ENCODE results near the gene CRYM. TPM values are rescaled to one million over a fixed set of nuclear protein-coding genes. Genes with fewer than 3 reads are reported as not detected.
A peak's percentile ranks its signal among the peaks of the same experiment; 100 is the strongest.
"Not testable (repeated sequence)": the region's sequence is repeated elsewhere in the genome, so short reads cannot be mapped to it uniquely, and the experiment has no call there.

CRYM gene
- total RNA-seq: not detected in 2 replicates

DNA sequence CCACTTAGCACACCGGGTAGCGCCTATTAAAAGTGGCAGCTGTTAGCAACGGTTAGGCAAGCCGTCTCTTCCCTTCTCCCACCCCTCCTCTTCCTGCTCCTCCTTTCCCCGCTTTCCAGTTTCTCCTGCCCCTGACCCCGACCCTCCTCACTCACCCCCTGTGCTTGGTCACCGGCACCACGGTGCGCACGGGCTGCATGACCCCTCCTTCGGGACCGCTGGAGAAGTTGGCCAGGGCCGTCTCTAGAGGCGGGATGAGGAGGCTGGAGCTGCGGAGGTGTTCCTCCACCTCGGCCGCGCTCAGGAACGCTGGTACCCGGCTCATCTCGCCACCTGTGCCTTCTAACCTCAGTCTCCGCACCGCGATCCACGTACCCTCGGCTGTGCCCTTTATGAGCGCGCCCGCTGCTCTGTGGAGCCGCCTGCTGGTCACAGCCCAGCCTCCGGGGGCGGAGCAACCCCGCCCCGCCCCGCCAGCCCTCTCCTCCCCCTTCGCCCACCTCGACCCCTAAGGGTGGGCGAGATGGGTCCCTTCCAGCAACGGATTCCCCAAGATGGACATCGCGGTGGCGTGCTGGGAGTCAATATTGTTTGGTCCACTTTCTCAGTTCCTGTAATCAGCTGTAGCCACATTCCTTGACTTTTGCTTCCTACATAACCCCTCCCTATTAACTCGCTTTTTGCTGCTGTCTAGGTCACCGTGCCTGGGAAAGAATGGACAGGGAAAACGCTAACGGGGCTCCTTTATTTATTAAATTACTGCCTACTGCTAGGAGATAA is at the start of gene CRYM:
Gene CRYM (minus strand): TSS at position 364 of the 780 bp plus-strand sequence. CDS start 39 bp downstream, at position 325.
- DNase-seq (ENCODE audit: low spot score): peak; percentile 26
- H3K9me3 Mint-ChIP-seq: no peaks in the 10 kb centered on the region
- intact Hi-C loops (cut with micrococcal nuclease): loop anchor here (1.0 to 2.0 kb wide), 2 partner anchors 23 to 90 kb away; no protein-coding TSS in a partner anchor
- peaks cover 56% of the 10 kb centered on the region for H3K27me3 Mint-ChIP-seq (ENCODE audit: insufficient read depth)
- H3K4me1 Mint-ChIP-seq (ENCODE audit: low read depth): no peaks in the 10 kb centered on the region
- no peak within 1 kb of the TSS for H3K4me3 Mint-ChIP-seq
- no peak within 1 kb of the TSS for H3K27ac Mint-ChIP-seq
- H3K36me3 Mint-ChIP-seq (ENCODE audit: low read depth): no peaks in the 10 kb centered on the region

DNA sequence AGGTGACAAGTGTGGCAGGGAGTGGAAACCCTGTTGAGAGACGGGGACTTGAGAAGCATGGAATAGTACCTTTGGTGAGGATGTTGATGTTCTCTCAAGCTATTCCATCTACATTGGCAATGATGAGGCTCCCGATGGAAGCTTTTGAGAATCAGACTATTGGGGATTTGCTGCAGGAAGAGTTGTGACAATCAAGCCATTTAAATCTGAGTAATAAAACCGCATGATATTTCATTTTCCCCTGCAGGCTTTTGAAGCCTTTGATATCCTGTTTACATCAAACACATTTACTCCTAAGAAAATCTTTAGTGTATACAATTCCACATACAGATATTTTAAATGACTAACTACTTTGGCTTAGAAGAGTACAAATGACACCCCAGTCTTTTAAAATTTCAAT is 49.0 kb upstream of the CRYM start:
- intact Hi-C loops (cut with micrococcal nuclease): no loop called here
- H3K36me3 Mint-ChIP-seq (ENCODE audit: low read depth): no peaks in the 10 kb centered on the region
- no peak for DNase-seq (ENCODE audit: low spot score)
- H3K27me3 Mint-ChIP-seq (ENCODE audit: insufficient read depth): peaks cover 9% of the 10 kb centered on the region
- H3K9me3 Mint-ChIP-seq: peaks cover 6% of the 10 kb centered on the region
- no peak overlapping the region for H3K4me3 Mint-ChIP-seq
- H3K4me1 Mint-ChIP-seq (ENCODE audit: low read depth): no peaks in the 10 kb centered on the region
- no peak overlapping the region for H3K27ac Mint-ChIP-seq

DNA sequence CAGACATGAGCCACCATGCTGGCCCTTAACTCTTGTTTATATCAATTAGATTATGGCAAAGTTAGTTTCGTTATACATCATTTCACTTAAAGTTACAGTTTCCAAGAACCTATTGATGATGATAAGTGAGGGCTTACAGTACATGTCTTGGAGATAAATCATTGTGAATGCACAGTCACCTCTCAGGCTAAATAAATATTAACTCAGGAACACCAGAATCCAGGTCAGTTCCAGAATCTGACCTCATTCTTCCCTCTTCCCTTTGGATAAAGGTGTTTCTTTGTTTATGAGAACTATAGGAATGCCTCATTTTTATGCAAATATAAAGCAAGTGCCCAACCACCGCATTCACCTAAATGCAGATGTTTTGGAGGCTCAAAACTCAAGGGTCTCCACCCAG is 48.4 kb upstream of the CRYM start:
- intact Hi-C loops (cut with micrococcal nuclease): no loop called here
- Mint-ChIP-seq H3K4me1 (ENCODE audit: low read depth) (no peaks in the 10 kb centered on the region), H3K9me3 (peaks cover 6% of the 10 kb centered on the region), H3K36me3 (ENCODE audit: low read depth) (no peaks in the 10 kb centered on the region), H3K27ac (no peak overlapping the region), H3K4me3 (no peak overlapping the region), H3K27me3 (ENCODE audit: insufficient read depth) (peaks cover 8% of the 10 kb centered on the region)
- no peak for DNase-seq (ENCODE audit: low spot score)

DNA sequence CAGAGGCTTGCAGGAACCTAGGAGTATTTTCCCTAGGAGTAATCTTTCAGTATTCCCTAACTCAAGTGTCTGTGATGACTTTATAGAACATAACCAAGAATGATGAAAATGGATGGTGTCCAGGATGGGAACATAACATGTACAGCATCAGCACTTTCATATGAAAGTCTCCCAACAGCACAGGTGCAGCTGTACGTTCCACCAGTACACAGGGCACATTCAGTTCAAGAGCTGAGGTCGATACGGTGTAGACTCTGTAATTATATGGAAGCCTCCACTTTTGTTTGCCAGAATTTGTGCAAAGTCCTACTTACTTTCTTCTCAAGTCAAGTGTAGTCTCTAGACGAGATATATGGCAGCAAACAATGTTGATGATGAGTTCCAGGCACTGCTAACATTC is 46.2 kb upstream of the CRYM start:
- H3K9me3 Mint-ChIP-seq: peaks cover 6% of the 10 kb centered on the region
- no peaks in the 10 kb centered on the region for H3K36me3 Mint-ChIP-seq (ENCODE audit: low read depth)
- no peak overlapping the region for H3K27ac Mint-ChIP-seq
- no peak overlapping the region for H3K4me3 Mint-ChIP-seq
- H3K4me1 Mint-ChIP-seq (ENCODE audit: low read depth): no peaks in the 10 kb centered on the region
- intact Hi-C loops (cut with micrococcal nuclease): no loop called here
- H3K27me3 Mint-ChIP-seq (ENCODE audit: insufficient read depth): peaks cover 9% of the 10 kb centered on the region
- DNase-seq (ENCODE audit: low spot score): no peak

DNA sequence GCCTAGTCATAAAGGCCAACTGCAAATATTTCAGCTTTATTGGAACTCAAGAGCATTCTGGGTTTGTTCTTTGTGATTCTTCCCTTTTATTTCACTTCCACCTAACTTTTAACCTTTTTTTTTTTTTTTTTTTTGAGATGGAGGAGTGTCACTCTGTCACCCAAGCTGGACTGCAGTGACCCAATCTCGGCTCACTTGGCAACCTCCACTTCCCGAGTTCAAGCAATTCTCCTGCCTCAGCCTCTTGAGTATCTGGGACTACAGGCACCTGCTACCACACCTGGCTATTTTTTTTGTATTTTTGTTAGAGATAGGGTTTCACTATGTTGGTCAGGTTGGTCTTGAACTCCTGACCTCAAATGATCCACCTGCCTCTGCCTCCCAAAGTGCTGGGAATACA is 44.2 kb upstream of the CRYM start:
- H3K27ac Mint-ChIP-seq; H3K9me3 Mint-ChIP-seq; H3K36me3 Mint-ChIP-seq (ENCODE audit: low read depth); DNase-seq (ENCODE audit: low spot score); H3K4me3 Mint-ChIP-seq; intact Hi-C loops (cut with micrococcal nuclease); H3K4me1 Mint-ChIP-seq (ENCODE audit: low read depth): not testable (repeated sequence)
- peaks cover 12% of the 10 kb centered on the region for H3K27me3 Mint-ChIP-seq (ENCODE audit: insufficient read depth)

DNA sequence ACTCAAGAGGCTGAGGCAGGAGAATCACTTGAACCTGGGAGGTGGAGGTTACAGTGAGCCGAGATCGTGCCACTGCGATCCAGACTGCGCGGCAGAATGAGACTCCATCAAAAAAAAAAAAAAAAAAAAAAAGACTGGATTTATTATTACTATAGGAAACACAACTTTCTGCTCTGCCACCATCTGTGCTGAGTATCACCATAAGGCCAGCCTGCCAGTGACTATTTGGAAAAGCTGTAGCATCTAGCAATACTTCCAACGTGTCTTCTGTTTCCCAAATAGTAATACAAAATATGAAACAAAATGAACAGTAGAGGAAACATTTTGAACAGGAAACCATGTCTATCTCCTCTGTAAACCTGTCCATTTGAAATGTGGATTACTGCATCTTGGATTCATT is 43.6 kb upstream of the CRYM start:
- Mint-ChIP-seq H3K27me3 (ENCODE audit: insufficient read depth) (peaks cover 12% of the 10 kb centered on the region), H3K4me3 (no peak overlapping the region), H3K36me3 (ENCODE audit: low read depth) (no peaks in the 10 kb centered on the region), H3K4me1 (ENCODE audit: low read depth) (no peaks in the 10 kb centered on the region), H3K27ac (no peak overlapping the region), H3K9me3 (no peaks in the 10 kb centered on the region)
- intact Hi-C loops (cut with micrococcal nuclease): no loop called here
- no peak for DNase-seq (ENCODE audit: low spot score)

DNA sequence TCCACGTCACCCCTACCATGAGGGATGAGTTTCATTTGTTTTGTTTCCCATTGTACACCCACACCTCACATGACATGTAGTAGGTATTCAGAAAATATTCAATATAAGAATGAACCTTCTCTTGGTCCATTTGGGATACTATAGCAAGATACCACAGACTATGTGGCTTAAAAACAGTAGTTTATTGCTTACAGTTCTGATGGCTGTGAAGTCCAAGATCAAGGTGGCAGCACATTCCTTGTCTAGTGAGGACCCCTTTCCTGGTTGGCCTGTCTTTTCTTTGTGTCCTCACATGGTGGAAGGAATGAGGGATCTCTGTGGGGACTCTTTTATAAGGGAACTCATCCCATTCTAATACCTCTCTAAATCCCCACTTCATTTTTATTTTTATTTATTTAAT is 36.2 kb upstream of the CRYM start:
- Mint-ChIP-seq H3K36me3 (ENCODE audit: low read depth) (no peaks in the 10 kb centered on the region), H3K27ac (no peak overlapping the region), H3K27me3 (ENCODE audit: insufficient read depth) (peaks cover 9% of the 10 kb centered on the region), H3K9me3 (no peaks in the 10 kb centered on the region), H3K4me1 (ENCODE audit: low read depth) (no peaks in the 10 kb centered on the region), H3K4me3 (no peak overlapping the region)
- DNase-seq (ENCODE audit: low spot score): no peak
- intact Hi-C loops (cut with micrococcal nuclease): no loop called here

DNA sequence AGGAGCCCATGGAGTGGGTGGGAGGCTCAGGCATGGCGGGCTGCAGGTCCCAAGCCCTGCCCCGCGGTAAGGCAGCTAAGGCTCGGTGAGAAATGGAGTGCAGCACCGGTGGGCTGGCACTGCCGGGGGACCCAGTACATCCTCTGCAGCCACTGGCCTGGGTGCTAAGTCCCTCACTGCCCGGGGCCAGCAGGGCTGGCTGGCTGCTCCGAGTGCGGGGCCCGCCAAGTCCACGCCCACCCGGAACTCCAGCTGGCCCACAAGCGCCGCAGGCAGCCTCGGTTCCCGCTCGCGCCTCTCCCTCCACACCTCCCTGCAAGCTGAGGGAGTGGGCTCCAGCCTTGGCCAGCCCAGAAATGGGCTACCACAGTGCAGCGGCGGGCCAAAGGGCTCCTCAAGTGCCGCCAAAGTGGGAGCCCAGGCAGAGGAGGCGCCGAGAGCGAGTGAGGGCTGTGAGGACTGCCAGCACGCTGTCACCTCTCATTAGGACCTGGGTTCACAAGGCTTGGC is 34.8 kb upstream of the CRYM start:
- intact Hi-C loops (cut with micrococcal nuclease); H3K27me3 Mint-ChIP-seq (ENCODE audit: insufficient read depth); H3K27ac Mint-ChIP-seq; DNase-seq (ENCODE audit: low spot score); H3K4me1 Mint-ChIP-seq (ENCODE audit: low read depth); H3K36me3 Mint-ChIP-seq (ENCODE audit: low read depth); H3K9me3 Mint-ChIP-seq; H3K4me3 Mint-ChIP-seq: not testable (repeated sequence)

DNA sequence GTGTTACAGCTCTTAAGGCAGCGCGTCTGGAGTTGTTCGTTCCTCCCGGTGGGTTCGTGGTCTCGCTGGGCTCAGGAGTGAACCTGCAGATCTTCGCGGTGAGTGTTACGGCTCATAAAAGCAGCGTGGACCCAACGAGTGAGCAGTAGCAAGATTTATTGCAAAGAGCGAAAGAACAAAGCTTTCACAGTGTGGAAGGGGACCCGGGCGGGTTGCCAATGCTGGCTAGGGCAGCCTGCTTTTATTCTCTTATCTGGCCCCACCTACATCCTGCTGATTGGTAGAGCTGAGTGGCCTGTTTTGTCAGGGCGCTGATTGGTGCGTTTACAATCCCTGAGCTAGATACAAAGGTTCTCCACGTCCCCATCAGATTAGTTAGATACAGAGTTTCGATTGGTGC is 34.0 kb upstream of the CRYM start:
- H3K27ac Mint-ChIP-seq, H3K4me3 Mint-ChIP-seq: not testable (repeated sequence)

DNA sequence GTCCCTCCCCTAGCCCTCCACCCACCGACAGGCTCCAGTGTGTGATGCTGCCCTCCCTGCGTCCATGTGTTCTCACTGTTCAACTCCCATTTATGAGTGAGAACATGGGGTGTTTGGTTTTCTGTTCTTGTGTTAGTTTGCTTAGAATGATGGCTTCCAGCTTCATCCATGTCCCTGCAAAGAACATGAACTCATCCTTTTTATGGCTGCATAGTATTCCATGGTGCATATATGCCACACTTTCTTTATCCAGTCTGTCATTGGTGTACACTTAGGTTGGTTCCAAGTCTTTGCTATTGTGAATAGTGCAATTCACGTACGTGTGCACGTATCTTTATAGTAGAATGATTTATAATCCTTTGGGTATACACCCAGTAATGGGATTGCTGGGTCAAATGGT is 28.6 kb upstream of the CRYM start:
- Mint-ChIP-seq H3K4me1 (ENCODE audit: low read depth) (peaks cover 14% of the 10 kb centered on the region), H3K27me3 (ENCODE audit: insufficient read depth) (peaks cover 16% of the 10 kb centered on the region)
- H3K27ac Mint-ChIP-seq; H3K36me3 Mint-ChIP-seq (ENCODE audit: low read depth); intact Hi-C loops (cut with micrococcal nuclease); DNase-seq (ENCODE audit: low spot score); H3K4me3 Mint-ChIP-seq; H3K9me3 Mint-ChIP-seq: not testable (repeated sequence)

More for the DNA sequence above, 34.0 kb upstream of the CRYM start:
- DNase-seq (ENCODE audit: low spot score); H3K36me3 Mint-ChIP-seq (ENCODE audit: low read depth); intact Hi-C loops (cut with micrococcal nuclease); H3K9me3 Mint-ChIP-seq; H3K4me1 Mint-ChIP-seq (ENCODE audit: low read depth); H3K27me3 Mint-ChIP-seq (ENCODE audit: insufficient read depth): not testable (repeated sequence)

DNA sequence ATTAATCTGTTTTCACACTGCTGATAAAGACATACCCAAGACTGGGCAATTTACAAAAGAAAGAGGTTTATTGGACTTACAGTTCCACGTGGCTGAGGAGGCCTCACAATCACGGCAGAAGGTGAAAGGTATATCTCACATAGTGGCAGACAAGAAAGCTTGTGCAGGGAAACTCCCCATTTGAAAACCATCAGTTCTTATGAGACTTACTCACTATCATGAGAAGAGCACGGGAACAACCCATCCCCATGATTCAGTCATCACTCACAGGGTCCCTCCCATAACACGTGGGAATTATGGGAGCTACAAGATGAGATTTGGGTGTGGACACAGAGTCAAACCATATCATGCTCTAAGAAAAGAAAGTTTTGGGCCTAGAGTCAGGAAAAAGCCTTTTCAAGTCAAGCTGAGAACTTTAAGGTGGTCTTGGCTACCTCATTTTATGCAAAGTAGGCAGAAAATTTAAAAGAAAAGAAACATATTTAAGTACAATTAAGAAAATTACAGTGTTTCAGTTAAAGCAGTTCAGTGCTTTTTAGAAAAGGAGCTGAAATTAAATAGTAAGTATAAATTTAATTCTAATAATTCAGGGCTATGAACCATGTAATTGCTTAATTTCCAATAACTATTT is 24.9 kb upstream of the CRYM start:
- no peaks in the 10 kb centered on the region for H3K9me3 Mint-ChIP-seq
- H3K27ac Mint-ChIP-seq: no peak overlapping the region
- peak overlapping the region; percentile 88 for H3K4me3 Mint-ChIP-seq
- intact Hi-C loops (cut with micrococcal nuclease): no loop called here
- no peaks in the 10 kb centered on the region for H3K36me3 Mint-ChIP-seq (ENCODE audit: low read depth)
- H3K27me3 Mint-ChIP-seq (ENCODE audit: insufficient read depth): peaks cover 27% of the 10 kb centered on the region
- peaks cover 26% of the 10 kb centered on the region for H3K4me1 Mint-ChIP-seq (ENCODE audit: low read depth)
- no peak for DNase-seq (ENCODE audit: low spot score)

DNA sequence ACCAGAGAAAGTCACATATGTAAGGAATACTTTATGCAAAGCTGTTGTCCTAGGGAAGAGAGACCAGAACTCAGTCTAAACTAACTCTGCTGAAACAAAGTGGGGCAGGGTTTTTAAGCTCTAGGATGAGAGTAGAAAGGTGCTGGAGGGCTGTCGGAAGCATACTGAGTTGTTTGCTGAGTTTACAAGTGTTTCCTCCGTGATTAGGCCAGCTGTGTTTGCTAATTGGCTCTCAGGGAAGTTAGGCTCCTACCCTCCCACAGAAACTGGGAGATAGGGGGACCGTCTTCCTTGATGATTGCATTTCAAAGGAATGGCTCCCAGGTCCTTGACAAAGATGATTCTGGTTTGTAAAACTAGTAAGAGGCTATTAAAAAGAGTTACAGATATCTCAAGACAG is 24.4 kb upstream of the CRYM start:
- Mint-ChIP-seq H3K9me3 (no peaks in the 10 kb centered on the region), H3K4me3 (peak overlapping the region; percentile 88), H3K4me1 (ENCODE audit: low read depth) (peaks cover 26% of the 10 kb centered on the region), H3K27ac (no peak overlapping the region), H3K36me3 (ENCODE audit: low read depth) (no peaks in the 10 kb centered on the region), H3K27me3 (ENCODE audit: insufficient read depth) (peaks cover 30% of the 10 kb centered on the region)
- DNase-seq (ENCODE audit: low spot score): no peak
- intact Hi-C loops (cut with micrococcal nuclease): no loop called here

DNA sequence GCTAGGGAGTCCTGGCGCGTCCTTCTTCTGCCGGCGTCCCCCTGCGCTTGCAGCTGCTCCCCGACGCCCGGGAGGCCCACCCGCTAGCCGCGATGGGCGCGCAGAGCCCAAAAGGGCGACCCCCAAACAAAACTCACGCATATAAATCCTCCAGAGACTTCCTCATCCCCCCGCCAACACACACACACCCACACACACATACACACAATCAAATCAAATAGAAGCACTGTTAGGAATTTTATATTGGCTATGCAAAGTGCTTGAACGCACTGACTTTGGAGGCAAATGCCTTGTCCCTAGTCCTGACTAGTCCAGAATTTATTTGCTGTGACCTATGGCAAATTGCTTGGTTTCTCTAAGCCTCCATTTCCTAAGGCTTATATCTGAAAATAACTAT is 23.8 kb upstream of the CRYM start:
- Mint-ChIP-seq H3K9me3 (no peaks in the 10 kb centered on the region), H3K27me3 (ENCODE audit: insufficient read depth) (peaks cover 32% of the 10 kb centered on the region), H3K27ac (peak overlapping the region; percentile 53), H3K36me3 (ENCODE audit: low read depth) (no peaks in the 10 kb centered on the region), H3K4me3 (peak overlapping the region; percentile 88), H3K4me1 (ENCODE audit: low read depth) (peaks cover 26% of the 10 kb centered on the region)
- DNase-seq (ENCODE audit: low spot score): no peak
- intact Hi-C loops (cut with micrococcal nuclease): loop anchor here (1.0 to 2.0 kb wide), 2 partner anchors 23 to 561 kb away; partner anchors contain the start of genes CRYM and THUMPD1

All from activated T-helper 1 cell treated with anti-CD3 and anti-CD28 coated beads, Interleukin-12 subunit alpha, Interleukin-12 subunit beta, Interleukin-2, Interleukin-4 antibody, amounts not matched to agents 30 ng/mL and 10 ng/mL and 1 ng/mL, durations not matched to agents 14 hours and 24 hours and 36 hours (primary cell).